Lung (tissue), 12 donors: Measurements from ENCODE around the gene HTR6. TPM values are rescaled to one million over a fixed set of nuclear protein-coding genes. Genes with fewer than 3 reads are reported as not detected.
A peak's percentile ranks its signal among the peaks of the same experiment; 100 is the strongest.

Experiments
- ATAC-seq: fragments of 200-7000 bp; cut with Tn5 transposase; one replicate; pipeline ENCODE4 v1.9.1; 2020; ENCODE audit warnings: moderate number of reproducible peaks; ENCODE audit not compliant: insufficient read depth, low FRiP score
- DNase-seq, 3 donors: peaks; one replicate each; pipeline ENCODE4 v3.0.0-alpha.2; 2013 to 2017
- H3K27ac ChIP-seq, 2 donors: one replicate each; pipeline ENCODE4 v1.5.1; 2013; ENCODE audit warnings: mild to moderate bottlenecking in 2 of 2, moderate library complexity in 2 of 2, control low read depth in 1 of 2, inconsistent platforms in 1 of 2, low read depth in 1 of 2, low read length in 1 of 2
- H3K27me3 ChIP-seq, 3 donors: one replicate each; pipeline ENCODE4 v1.5.1; 2013; ENCODE audit warnings: low read length in 2 of 3; ENCODE audit not compliant: control insufficient read depth in 3 of 3, insufficient read depth in 3 of 3
- H3K36me3 ChIP-seq, 4 donors: one replicate each; pipeline ENCODE4 v1.5.1; 2013; ENCODE audit warnings: low read length in 4 of 4, mild to moderate bottlenecking in 1 of 4, moderate library complexity in 1 of 4; ENCODE audit not compliant: control insufficient read depth in 4 of 4, insufficient read depth in 4 of 4
- H3K4me1 ChIP-seq, 5 donors: one replicate each; pipeline ENCODE4 v1.5.1; 2013; ENCODE audit warnings: low read length in 5 of 5, mild to moderate bottlenecking in 2 of 5, moderate library complexity in 1 of 5; ENCODE audit not compliant: control insufficient read depth in 5 of 5, insufficient read depth in 5 of 5
- H3K4me3 ChIP-seq: one replicate; pipeline ENCODE4 v1.5.1; 2013; ENCODE audit warnings: mild to moderate bottlenecking, control low read depth, moderate library complexity
- H3K9ac ChIP-seq, 2 donors: one replicate each; pipeline ENCODE4 v1.5.1; 2013; ENCODE audit warnings: low read length in 2 of 2, control low read depth in 1 of 2; ENCODE audit not compliant: insufficient read depth in 1 of 2
- H3K9me3 ChIP-seq, 4 donors: one replicate each; pipeline ENCODE4 v1.5.1; 2013; ENCODE audit warnings: low read length in 3 of 4, mild to moderate bottlenecking in 1 of 4, moderate library complexity in 1 of 4; ENCODE audit not compliant: control insufficient read depth in 4 of 4, insufficient read depth in 3 of 4
- WGBS, 2 donors: extraction: QIAGEN DNeasy Blood & Tissue Kit; methylation state at CpG; one replicate each; pipeline ENCODE4 v1.1.7; 2013; 5-methylcytosine and 5-hydroxymethylcytosine counted together
- polyA plus RNA-seq, 2 donors: library from polyadenylated mRNA; stranded (reverse); fragments of 200-250 nt; gene quantifications; one replicate each; pipeline ENCODE4 v1.2.1, GENCODE V29; 2013
- total RNA-seq, 2 donors: library from RNA; depleted of rRNA in 1 of 2; stranded (reverse); fragments of >200 nt in 1 of 2; gene quantifications; one replicate each; pipeline ENCODE4 v1.2.1, GENCODE V29; 2014 to 2021
- TF ChIP-seq, protein P1 (sequence below): IDR thresholded peaks from 2 replicates; pipeline ENCODE4 v1.5.1; 2012; ENCODE audit warnings: mild to moderate bottlenecking; ENCODE audit errors: control extremely low read depth, extremely low read depth
- donor health status: control.
- donor health status: control.
- donor health status: Bipolar disorder and iron deficiency.
- donor health status: healthy.
- donor health status: DM: yes; HTN: yes; CAD: no.

HTR6 gene
- total and polyA plus RNA-seq, 4 donors, result not detected

DNA sequence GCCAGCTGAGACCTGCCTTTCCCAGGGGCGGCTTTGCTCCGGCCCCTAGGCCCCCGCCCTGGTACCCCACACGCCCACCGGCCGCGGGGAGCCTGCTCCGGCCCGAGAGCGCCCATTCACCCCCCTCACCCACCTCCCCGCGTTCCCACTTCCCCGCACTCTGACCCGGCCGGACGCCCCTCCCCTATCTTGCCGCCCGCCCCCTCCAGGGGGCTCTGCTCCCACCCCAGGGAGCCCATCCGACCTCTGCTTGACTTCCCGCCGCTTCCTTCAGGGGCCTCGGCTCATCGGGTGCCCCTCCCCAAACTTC lies 466 bp downstream of the HTR6 start:
- WGBS, 2 donors, result 0% methylated on average over 9 to 23 of the region's 23 CpGs
- no peak overlapping the region for H3K4me3 ChIP-seq

DNA sequence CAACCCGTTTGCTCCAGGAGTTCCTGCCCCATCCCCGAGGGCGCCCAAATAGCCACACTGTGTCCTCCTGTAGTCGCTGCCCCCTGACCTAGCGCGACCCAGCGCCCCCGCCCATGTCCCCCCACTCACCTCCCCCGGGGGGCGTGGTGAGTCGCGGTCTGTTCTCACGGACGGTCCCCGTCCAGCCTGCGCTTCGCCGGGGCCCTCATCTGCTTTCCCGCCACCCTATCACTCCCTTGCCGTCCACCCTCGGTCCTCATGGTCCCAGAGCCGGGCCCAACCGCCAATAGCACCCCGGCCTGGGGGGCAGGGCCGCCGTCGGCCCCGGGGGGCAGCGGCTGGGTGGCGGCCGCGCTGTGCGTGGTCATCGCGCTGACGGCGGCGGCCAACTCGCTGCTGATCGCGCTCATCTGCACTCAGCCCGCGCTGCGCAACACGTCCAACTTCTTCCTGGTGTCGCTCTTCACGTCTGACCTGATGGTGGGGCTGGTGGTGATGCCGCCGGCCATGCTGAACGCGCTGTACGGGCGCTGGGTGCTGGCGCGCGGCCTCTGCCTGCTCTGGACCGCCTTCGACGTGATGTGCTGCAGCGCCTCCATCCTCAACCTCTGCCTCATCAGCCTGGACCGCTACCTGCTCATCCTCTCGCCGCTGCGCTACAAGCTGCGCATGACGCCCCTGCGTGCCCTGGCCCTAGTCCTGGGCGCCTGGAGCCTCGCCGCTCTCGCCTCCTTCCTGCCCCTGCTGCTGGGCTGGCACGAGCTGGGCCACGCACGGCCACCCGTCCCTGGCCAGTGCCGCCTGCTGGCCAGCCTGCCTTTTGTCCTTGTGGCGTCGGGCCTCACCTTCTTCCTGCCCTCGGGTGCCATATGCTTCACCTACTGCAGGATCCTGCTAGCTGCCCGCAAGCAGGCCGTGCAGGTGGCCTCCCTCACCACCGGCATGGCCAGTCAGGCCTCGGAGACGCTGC lies 1.1 kb downstream of the HTR6 start:
- WGBS, 2 donors, result 16 to 17% methylated on average over 84 of the region's 84 CpGs

More for the DNA sequence above, 466 bp downstream of the HTR6 start:
- ATAC-seq, result no peak
- peaks cover 0 to 1% (median 0%) of the 10 kb centered on the region in 5 donors for H3K4me1 ChIP-seq
- TF ChIP-seq, protein P1, sequence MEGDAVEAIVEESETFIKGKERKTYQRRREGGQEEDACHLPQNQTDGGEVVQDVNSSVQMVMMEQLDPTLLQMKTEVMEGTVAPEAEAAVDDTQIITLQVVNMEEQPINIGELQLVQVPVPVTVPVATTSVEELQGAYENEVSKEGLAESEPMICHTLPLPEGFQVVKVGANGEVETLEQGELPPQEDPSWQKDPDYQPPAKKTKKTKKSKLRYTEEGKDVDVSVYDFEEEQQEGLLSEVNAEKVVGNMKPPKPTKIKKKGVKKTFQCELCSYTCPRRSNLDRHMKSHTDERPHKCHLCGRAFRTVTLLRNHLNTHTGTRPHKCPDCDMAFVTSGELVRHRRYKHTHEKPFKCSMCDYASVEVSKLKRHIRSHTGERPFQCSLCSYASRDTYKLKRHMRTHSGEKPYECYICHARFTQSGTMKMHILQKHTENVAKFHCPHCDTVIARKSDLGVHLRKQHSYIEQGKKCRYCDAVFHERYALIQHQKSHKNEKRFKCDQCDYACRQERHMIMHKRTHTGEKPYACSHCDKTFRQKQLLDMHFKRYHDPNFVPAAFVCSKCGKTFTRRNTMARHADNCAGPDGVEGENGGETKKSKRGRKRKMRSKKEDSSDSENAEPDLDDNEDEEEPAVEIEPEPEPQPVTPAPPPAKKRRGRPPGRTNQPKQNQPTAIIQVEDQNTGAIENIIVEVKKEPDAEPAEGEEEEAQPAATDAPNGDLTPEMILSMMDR, result no peak
- H3K9me3 ChIP-seq, result peaks cover 0 to 5% (median 0%) of the 10 kb centered on the region in 4 donors
- peaks cover 10 to 57% (median 23%) of the 10 kb centered on the region in 3 donors for H3K27me3 ChIP-seq
- H3K9ac ChIP-seq, result no peak overlapping the region
- no peaks in the 10 kb centered on the region for H3K36me3 ChIP-seq
- no peak overlapping the region for H3K27ac ChIP-seq
- no peak for DNase-seq

DNA sequence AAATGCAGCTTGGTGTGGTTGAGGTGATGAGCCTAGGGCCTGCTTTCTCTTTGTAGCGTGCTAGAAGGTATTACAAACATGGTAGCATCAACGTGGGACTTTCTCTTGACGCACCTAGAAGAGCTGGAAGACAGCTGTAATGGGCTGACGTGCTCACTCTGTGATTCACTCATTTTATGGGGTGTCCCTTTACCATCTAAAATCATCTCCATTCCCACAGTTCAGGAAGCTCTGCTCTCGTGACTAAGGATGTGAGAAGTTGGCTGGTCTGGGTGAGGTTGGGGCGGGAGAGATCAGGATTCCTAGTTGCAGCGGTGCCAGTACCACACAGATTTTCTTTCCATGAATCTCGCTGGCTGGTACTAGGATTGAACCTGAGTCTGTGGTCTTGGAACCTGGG lies 4.2 kb downstream of the HTR6 start:
- WGBS, 2 donors, result 74 to 75% methylated on average over 8 of the region's 8 CpGs
- TF ChIP-seq, protein P1, result no peak
- H3K9ac ChIP-seq, result no peak overlapping the region

More for the DNA sequence above, 1.1 kb downstream of the HTR6 start:
- Histone ChIP-seq H3K4me1 (peaks cover 0 to 1% (median 0%) of the 10 kb centered on the region in 5 donors), H3K27ac (no peak overlapping the region), H3K4me3 (no peak overlapping the region), H3K9ac (no peak overlapping the region), H3K27me3 (peaks cover 10 to 55% (median 23%) of the 10 kb centered on the region in 3 donors), H3K36me3 (no peaks in the 10 kb centered on the region), H3K9me3 (peaks cover 0 to 5% (median 0%) of the 10 kb centered on the region in 4 donors)
- ATAC-seq (no peak), DNase-seq (peak in 1 of 3 donors; percentile 18)
- TF ChIP-seq, protein P1, result no peak

More for the DNA sequence above, 4.2 kb downstream of the HTR6 start:
- Histone ChIP-seq H3K4me3 (no peak overlapping the region), H3K36me3 (no peaks in the 10 kb centered on the region), H3K9me3 (peaks cover 0 to 5% (median 0%) of the 10 kb centered on the region in 4 donors), H3K27ac (no peak overlapping the region), H3K27me3 (peaks cover 10 to 47% (median 11%) of the 10 kb centered on the region in 3 donors), H3K4me1 (peaks cover 0 to 1% (median 0%) of the 10 kb centered on the region in 5 donors)
- DNase-seq (no peak), ATAC-seq (no peak)
